HG03521 (cell line): Measurements from ENCODE around the gene PDE5A.
A peak's percentile ranks its signal among the peaks of the same experiment; 100 is the strongest.
"Not testable (repeated sequence)": the region's sequence is repeated elsewhere in the genome, so short reads cannot be mapped to it uniquely, and the experiment has no call there.

ENCODE experiments used
- ATAC-seq: cut with Tn5 transposase; IDR thresholded peaks from one replicate; pipeline ENCODE4 v1.9.1; 2021; ENCODE audit warnings: mild to moderate bottlenecking, moderate library complexity; ENCODE audit not compliant: unreplicated experiment

PDE5A gene

GRCh38 chr4:119628281-119629141 is at the start of gene PDE5A:
Gene PDE5A (minus strand): TSS chr4:119628804. CDS start chr4:119628671, 133 bp downstream.
- ATAC-seq = peak; percentile 86

GRCh38 chr4:119676101-119676500 is 47.5 kb upstream of the PDE5A start:
- ATAC-seq = no peak

DNA sequence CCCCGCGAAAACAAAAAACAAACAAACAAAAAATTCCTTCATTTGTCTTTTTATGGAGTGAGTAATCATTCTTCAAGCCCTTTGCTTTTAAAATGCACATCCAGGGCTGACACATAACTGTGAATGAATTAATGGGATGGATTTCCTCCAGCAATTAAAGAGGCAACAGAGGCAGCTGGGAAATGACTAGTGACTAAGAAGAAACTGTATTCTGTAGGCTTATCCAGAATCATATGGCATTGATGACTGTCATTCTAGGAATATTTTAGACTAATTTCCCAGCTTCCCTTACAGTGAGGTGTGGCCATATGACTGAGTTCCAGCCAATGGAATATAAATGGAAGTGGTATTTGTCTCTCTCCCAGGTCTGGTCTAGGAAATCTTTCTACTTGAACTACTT is 46.8 kb upstream of the PDE5A start:
- ATAC-seq = no peak

DNA sequence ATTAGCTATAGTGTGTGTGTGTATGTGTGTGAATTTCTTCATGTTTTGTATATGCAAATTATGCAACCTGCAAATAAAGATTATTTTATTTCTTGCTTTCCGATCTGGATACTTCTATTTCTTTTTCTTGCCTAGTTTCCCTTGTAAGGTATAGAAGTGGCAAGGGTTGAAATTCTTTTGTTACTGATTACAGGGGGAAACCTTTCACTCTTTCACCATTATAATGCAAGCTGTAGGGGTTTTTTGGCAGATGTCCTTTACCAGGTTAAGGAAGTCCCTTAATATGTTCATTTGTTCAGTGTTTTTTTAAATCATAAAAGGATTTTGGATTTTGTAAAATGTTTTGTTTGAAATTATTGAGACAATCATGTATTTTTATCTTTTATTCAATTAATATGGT is 44.3 kb upstream of the PDE5A start:
- ATAC-seq = no peak

GRCh38 chr4:119672086-119672485 is 43.5 kb upstream of the PDE5A start:
- ATAC-seq = no peak

DNA sequence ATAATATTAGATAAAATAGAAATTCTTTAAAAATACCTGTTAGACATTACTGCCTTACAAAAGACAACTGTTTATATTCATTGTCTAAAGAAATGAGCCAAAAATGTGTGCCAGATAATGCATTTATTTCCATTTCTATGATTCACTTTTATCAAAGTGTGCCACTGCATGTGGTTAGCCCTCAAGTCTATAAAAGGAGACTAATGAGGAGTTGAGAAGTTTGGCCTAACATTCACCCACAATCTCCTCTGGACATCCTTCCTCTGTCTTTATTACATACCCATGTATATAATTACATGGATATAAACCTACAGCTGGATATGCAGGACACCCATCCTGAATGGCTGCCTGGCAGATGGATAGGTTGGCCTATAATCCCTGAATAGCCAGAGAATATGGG is 42.6 kb upstream of the PDE5A start:
- no peak for ATAC-seq

- no peak for ATAC-seq
These were observed 39.2 kb upstream of the PDE5A start for GRCh38 chr4:119667802-119668201.

DNA sequence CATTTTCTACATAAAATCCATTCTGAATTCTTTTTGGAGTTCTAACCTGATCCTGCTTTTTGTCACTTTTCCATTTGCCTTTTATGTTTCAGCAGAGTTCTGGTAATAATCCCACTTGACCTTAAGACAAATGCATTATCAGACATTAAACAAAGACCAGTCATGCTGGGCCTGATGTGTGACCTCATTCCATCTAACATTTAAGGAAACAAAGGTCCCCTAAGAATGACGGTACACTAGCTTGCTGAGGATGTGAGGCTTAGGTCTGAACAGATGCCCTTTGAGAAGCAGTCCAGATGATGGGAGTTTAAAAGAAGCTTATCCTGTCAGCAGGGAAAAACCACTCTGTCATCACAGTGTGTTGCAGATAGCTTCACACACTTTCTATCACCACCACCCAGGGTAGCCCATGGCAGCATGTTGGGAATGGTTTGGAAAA is 38.1 kb upstream of the PDE5A start:
- ATAC-seq = no peak

GRCh38 chr4:119665752-119666151 is 37.1 kb upstream of the PDE5A start:
- no peak for ATAC-seq

- no peak for ATAC-seq
These were observed 35.7 kb upstream of the PDE5A start for GRCh38 chr4:119664168-119664907.

DNA sequence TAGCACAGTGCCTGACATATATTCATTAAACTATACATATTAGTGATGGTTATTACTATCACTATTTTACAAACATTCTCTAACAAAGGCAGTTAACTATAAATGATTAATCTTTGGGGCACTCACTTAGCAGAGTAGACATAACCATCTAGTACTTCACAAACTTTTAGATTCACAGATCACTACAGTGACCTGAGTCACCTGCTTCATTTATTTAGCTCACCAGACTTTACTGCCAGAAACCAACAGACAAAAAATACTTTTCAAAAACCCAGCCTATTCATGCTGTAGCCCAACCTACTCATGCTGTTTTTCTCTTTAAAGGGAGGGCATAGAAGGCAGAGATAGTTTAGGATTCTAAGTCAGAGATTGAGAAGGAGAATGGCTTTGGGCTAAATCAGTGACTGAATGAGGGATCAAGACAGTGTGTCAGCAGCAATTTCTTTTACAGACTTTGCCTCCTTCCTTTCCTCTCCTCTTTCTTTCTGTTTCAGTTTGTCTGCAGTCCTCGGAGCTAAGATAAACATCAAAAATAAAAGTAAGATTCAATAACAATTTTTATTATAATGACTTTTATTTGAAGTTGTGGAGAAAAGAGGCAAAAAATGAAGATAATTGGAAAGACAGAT is 34.7 kb upstream of the PDE5A start:
- no peak for ATAC-seq

- not testable (repeated sequence) for ATAC-seq
These were observed 34.0 kb upstream of the PDE5A start for GRCh38 chr4:119662612-119663011.

GRCh38 chr4:119661231-119661630 is 32.6 kb upstream of the PDE5A start:
- ATAC-seq = no peak

- no peak for ATAC-seq
These were observed 31.0 kb upstream of the PDE5A start for GRCh38 chr4:119659576-119659975.

DNA sequence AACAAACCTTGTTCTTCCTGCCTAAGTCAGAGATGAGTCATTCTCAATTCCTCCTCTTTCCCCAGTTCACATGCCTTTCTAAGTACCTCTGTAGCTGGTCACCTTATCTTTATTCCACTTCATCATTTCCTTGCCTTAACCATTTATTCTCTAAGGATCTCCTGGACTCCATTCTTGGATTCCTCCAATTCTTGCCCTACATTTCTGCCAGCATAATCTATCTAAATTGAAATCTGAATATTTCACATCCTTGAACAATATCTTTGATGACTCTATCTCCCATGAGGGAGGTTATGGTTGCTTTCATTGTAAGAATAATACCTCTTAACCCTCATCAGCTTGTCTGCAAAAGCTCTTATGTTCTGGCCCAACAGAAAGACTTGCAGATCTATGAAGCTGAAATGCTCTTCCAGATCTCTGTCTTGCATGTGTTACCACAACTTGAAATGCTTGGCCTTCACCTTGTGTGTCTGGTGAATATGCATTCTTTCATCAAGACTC is 28.6 kb upstream of the PDE5A start:
- ATAC-seq = no peak

- no peak for ATAC-seq
These were observed 27.7 kb upstream of the PDE5A start for GRCh38 chr4:119656342-119656741.

- ATAC-seq = no peak
These were observed 26.7 kb upstream of the PDE5A start for GRCh38 chr4:119655111-119655837.

DNA sequence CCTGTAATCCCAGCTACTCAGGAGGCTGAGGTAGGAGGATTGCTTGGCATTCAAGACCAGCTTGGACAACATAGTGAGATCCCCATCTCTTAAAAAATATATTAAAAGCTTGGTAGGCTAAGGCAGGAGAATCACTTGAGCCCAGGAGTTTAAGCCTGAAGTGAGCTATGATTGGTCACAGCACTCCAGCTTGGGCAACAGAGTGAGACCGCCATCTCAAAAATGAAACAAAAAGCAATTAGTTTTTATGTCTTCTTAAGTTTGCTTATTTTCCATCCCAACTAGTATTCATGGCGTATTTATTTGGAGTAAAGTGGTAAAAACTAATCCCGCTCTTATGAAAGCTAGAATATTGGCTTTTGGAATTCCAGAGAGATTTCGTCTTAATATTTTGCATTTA is 25.4 kb upstream of the PDE5A start:
- no peak for ATAC-seq

DNA sequence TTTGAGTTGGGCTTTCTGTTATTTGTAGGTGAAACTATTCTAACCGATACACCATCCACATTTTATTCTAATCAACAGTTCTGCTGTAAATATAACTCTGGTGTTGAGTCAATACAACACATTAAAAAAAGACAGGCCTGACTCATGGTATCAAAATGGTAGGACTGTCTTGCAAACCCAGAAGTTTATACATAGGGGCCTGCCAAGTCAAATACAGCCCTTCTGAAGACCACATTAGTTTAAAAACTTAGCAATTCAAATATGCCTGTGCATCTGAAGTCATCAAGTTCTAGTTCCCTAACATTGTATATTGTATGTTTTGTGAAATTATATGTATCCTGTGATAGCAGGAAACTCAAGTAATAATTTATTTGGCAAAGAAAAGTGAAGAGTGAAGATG is 24.4 kb upstream of the PDE5A start:
- no peak for ATAC-seq

- ATAC-seq = no peak
These were observed 19.8 kb upstream of the PDE5A start for GRCh38 chr4:119648398-119648797.

GRCh38 chr4:119647558-119647957 is 19.0 kb upstream of the PDE5A start:
- ATAC-seq = no peak
